ENCODE measurements around the gene PADI4.

DNA sequence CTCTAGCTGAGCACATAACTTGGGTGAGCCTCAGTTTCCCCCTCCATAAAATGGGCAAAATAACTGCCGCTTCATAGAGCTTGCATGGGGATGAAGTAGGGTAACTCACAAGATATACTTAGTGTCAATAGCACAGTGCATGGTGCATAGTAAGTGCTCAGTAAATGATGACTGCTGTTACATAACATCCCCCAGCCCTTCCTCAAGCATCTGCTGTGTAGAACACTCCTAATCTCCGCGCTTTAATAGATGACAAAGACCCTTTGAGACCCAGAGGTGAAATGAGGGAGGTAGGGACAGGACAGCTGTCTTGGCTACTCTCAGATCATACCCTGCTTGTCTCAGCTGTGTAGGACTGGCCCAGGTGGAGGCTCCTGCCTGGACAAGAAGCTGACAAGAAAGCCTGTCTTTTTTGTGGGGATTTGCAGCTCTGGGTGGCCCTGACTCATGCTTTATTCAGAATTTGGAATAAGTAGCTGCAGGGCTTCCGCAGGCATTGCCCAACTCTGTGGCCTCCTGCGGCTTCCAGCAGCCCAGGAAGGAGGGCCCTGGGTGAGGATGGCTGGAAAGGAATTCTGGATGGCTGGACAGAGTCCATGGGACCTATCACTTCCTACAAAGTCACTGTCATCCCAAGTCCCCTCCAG, 20.7 kb upstream of the PADI4 start:
- TF ChIP-seq, protein P1, sequence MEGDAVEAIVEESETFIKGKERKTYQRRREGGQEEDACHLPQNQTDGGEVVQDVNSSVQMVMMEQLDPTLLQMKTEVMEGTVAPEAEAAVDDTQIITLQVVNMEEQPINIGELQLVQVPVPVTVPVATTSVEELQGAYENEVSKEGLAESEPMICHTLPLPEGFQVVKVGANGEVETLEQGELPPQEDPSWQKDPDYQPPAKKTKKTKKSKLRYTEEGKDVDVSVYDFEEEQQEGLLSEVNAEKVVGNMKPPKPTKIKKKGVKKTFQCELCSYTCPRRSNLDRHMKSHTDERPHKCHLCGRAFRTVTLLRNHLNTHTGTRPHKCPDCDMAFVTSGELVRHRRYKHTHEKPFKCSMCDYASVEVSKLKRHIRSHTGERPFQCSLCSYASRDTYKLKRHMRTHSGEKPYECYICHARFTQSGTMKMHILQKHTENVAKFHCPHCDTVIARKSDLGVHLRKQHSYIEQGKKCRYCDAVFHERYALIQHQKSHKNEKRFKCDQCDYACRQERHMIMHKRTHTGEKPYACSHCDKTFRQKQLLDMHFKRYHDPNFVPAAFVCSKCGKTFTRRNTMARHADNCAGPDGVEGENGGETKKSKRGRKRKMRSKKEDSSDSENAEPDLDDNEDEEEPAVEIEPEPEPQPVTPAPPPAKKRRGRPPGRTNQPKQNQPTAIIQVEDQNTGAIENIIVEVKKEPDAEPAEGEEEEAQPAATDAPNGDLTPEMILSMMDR (IDR thresholded peaks at IDR 0.05) = no peak
- TF ChIP-seq POLR2A (IDR thresholded peaks at IDR 0.05) = no peak
